Measurements from ENCODE around the gene MOB1B.

DNA sequence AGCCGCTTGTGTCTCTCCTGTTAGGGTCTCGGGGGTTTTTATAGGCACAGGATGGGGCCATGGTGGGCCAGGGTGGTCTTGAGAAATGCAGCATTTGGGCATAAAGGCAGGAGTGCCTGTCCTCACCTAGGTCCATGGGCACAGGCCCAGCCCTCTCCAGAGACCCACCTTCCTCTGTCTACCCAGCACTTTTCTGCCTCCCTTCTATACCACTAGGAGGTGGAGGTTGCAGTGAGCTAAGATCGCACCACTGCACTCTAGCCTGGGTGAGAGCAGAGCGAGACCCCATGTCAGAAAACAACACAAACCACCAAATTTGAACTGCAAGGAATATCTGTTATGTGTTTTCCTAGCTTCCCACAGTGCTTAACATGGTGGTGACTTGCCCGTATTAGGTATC lies 38.0 kb downstream of the MOB1B start:
- TF ChIP-seq POLR2A (IDR thresholded peaks at IDR 0.05; ENCODE audit: low read depth, low read length): no peak
- no peak for TF ChIP-seq POLR2AphosphoS5 (IDR thresholded peaks at IDR 0.05; ENCODE audit: low read depth, low read length)
- TF ChIP-seq TAF1 (IDR thresholded peaks at IDR 0.05; ENCODE audit: borderline replicate concordance, low read depth, low read length): no peak
